Activated naive CD8-positive, alpha-beta T cell treated with anti-CD3 and anti-CD28 coated beads, Interleukin-2, amount 10 ng/mL, durations not matched to agents 7 days and 5 days (primary cell): Measurements from ENCODE around the gene TNK2. TPM values are rescaled to one million over a fixed set of nuclear protein-coding genes. Genes with fewer than 3 reads are reported as not detected.
A peak's percentile ranks its signal among the peaks of the same experiment; 100 is the strongest.

Experiments
- ATAC-seq: fragments of 150-1000 bp; cut with Tn5 transposase; one replicate; pipeline ENCODE4 v1.10.0; 2021; ENCODE audit warnings: low read depth, moderate library complexity
- POLR2A ChIA-PET: fragments of 350-600 bp; sonication (Branson Sonifier 250); formaldehyde crosslinking; loops from one replicate; lab custom pipeline; 2021; ENCODE audit warnings: antibody characterized with exemption; lab: Charles Lee
- DNase-seq: peaks from one replicate; pipeline ENCODE4 v3.0.0; 2021
- H3K27ac Mint-ChIP-seq: one replicate; pipeline ENCODE4 v1.8.0; 2022; ENCODE audit warnings: mild to moderate bottlenecking, mixed read lengths
- H3K27me3 Mint-ChIP-seq: one replicate; pipeline ENCODE4 v1.8.0; 2022; ENCODE audit warnings: mild to moderate bottlenecking, moderate library complexity, mixed read lengths
- H3K36me3 Mint-ChIP-seq: one replicate; pipeline ENCODE4 v1.8.0; 2021; ENCODE audit warnings: mild to moderate bottlenecking, mixed read lengths
- H3K4me1 Mint-ChIP-seq: one replicate; pipeline ENCODE4 v1.8.0; 2021; ENCODE audit warnings: mixed read lengths
- H3K4me3 Mint-ChIP-seq: one replicate; pipeline ENCODE4 v1.8.0; 2022; ENCODE audit warnings: mild to moderate bottlenecking, moderate library complexity, mixed read lengths
- H3K9me3 Mint-ChIP-seq: one replicate; pipeline ENCODE4 v1.8.0; 2021; ENCODE audit warnings: mixed read lengths
- total RNA-seq, 2 experiments: library from RNA; stranded (reverse); gene quantifications; one replicate each; pipeline ENCODE4 v1.2.3, GENCODE V29; 2021

Gene TNK2
- total RNA-seq, 2 experiments from 2014 or later: 136 to 166 TPM

DNA sequence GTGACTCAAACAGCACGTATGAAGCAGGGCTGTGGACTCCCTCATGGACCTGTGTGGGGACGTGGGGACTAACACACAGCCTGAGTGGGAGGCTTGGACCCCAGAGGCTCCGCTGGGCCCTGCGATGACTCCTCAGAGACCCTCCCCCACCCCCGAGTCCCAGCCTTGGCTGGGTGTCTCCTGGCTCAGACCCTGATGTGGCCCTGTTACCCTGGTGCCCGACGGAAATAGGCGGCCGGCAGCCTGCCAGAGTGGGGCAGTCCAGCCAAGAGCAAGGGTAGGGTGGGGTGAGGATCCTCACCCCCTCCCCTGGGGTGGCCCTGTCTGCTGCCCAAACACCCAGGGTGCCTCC lies 15.3 kb downstream of the TNK2 start:
- no peak for DNase-seq
- Mint-ChIP-seq H3K27ac (no peak overlapping the region), H3K36me3 (peaks cover 4% of the 10 kb centered on the region), H3K9me3 (no peaks in the 10 kb centered on the region), H3K27me3 (no peaks in the 10 kb centered on the region), H3K4me1 (peaks cover 25% of the 10 kb centered on the region), H3K4me3 (no peak overlapping the region)
- no peak for ATAC-seq
- POLR2A ChIA-PET: interaction anchor here (10.0 kb wide), 1 partner anchor 14 kb away, joined by 172 read pairs; the partner anchor contains the start of gene TNK2

GRCh38 chr3:195892105-195893043 lies 16.0 kb downstream of the TNK2 start:
- ATAC-seq (no peak), DNase-seq (no peak)
- POLR2A ChIA-PET: interaction anchor here (1.5 to 10.0 kb wide), 2 partner anchors 8 to 15 kb away, joined by 5 to 172 read pairs; partner anchors contain the start of gene TNK2
- Mint-ChIP-seq H3K4me3 (no peak overlapping the region), H3K9me3 (no peaks in the 10 kb centered on the region), H3K36me3 (peaks cover 8% of the 10 kb centered on the region), H3K4me1 (peaks cover 22% of the 10 kb centered on the region), H3K27me3 (no peaks in the 10 kb centered on the region), H3K27ac (no peak overlapping the region)

GRCh38 chr3:195891431-195892104 lies 16.8 kb downstream of the TNK2 start:
- H3K4me3 Mint-ChIP-seq: no peak overlapping the region
- no peaks in the 10 kb centered on the region for H3K27me3 Mint-ChIP-seq
- no peak overlapping the region for H3K27ac Mint-ChIP-seq
- DNase-seq (no peak), ATAC-seq (no peak)
- peaks cover 15% of the 10 kb centered on the region for H3K4me1 Mint-ChIP-seq
- no peaks in the 10 kb centered on the region for H3K9me3 Mint-ChIP-seq
- POLR2A ChIA-PET: interaction anchor here (1.5 to 10.0 kb wide), 2 partner anchors 9 to 16 kb away, joined by 5 to 172 read pairs; partner anchors contain the start of gene TNK2
- H3K36me3 Mint-ChIP-seq: peaks cover 8% of the 10 kb centered on the region

DNA sequence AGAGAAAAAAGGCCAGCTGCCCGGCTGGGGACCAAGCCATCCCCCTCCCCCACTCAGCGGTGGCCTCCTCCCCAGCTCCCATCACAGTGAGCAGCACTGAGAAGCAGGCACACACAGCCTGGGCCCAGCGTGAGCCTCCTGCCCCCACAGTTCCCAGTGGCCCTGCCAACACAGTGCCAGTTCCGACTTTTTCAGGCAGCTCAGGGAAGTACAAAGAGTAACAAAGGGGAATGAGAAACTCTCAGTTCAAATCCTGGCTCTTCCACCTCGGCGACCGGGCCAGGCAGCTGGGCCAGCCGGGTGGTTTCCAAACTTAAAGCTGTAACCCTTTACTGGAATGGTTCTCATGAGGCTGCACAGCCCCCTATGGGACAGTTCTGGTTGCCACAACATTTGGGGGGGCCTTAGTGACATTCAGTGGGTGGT lies 18.5 kb downstream of the TNK2 start:
- Mint-ChIP-seq H3K4me1 (peaks cover 10% of the 10 kb centered on the region), H3K27ac (no peak overlapping the region), H3K36me3 (peaks cover 8% of the 10 kb centered on the region), H3K9me3 (no peaks in the 10 kb centered on the region), H3K27me3 (no peaks in the 10 kb centered on the region), H3K4me3 (no peak overlapping the region)
- ATAC-seq: no peak
- no peak for DNase-seq
- POLR2A ChIA-PET: interaction anchor here (0.6 kb wide), 1 partner anchor 593 kb away, joined by 4 read pairs; no protein-coding TSS in a partner anchor

DNA sequence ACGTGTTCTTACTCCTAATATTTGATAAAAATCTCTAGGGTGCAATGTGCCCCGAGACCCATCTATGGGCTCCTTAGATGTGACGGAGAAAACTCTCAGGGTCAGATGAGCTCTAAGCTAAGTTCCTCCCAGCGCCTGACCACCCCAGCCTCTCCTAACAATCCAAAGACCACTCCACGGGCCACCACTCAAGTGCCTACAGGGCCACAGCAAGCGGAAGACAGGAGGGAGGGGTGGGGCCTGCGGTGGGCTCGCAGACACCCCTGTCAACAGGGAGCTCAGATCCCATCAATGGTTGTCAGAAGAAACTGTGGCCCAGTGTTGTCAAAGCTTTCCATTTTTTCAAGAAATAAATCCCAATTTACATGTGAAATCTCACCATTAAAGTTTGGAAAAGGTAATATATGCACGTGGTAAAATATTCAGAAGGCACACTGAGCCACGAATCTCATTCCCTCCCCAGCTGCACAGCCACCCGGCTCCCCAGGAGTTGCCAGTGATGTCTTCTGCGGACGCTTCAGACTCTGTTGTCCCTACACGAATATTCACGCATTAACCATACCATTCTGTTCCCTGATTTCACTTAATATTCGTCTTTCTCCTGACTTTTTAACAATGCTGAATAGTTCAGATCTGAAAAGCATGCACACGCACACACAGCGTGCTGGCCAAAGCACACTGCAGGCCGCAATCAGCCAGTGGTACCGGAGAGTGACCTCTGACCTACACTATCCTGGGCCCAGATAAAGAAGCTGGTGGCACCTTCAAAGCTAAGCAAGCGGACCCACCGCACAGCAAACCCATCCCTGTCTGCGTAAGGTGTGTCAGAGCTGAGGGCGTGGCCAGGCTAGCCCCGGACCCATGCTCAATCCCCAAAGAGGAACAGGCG lies 19.1 kb downstream of the TNK2 start:
- no peak overlapping the region for H3K4me3 Mint-ChIP-seq
- H3K27ac Mint-ChIP-seq: peak overlapping the region; percentile 24
- no peaks in the 10 kb centered on the region for H3K9me3 Mint-ChIP-seq
- ATAC-seq (no peak), DNase-seq (no peak)
- peaks cover 8% of the 10 kb centered on the region for H3K36me3 Mint-ChIP-seq
- H3K27me3 Mint-ChIP-seq: no peaks in the 10 kb centered on the region
- peaks cover 5% of the 10 kb centered on the region for H3K4me1 Mint-ChIP-seq
- POLR2A ChIA-PET: interaction anchor here (0.6 kb wide), 1 partner anchor 594 kb away, joined by 4 read pairs; no protein-coding TSS in a partner anchor

GRCh38 chr3:195888311-195888761 lies 20.0 kb downstream of the TNK2 start:
- no peaks in the 10 kb centered on the region for H3K27me3 Mint-ChIP-seq
- H3K4me1 Mint-ChIP-seq: peaks cover 5% of the 10 kb centered on the region
- H3K9me3 Mint-ChIP-seq: no peaks in the 10 kb centered on the region
- H3K4me3 Mint-ChIP-seq: no peak overlapping the region
- POLR2A ChIA-PET: no interaction called here
- no peak overlapping the region for H3K27ac Mint-ChIP-seq
- H3K36me3 Mint-ChIP-seq: peaks cover 11% of the 10 kb centered on the region
- DNase-seq: no peak
- no peak for ATAC-seq

GRCh38 chr3:195887670-195888069 lies 20.7 kb downstream of the TNK2 start:
- ATAC-seq (no peak), DNase-seq (no peak)
- Mint-ChIP-seq H3K27me3 (no peaks in the 10 kb centered on the region), H3K9me3 (no peaks in the 10 kb centered on the region), H3K4me1 (peaks cover 5% of the 10 kb centered on the region), H3K36me3 (peaks cover 12% of the 10 kb centered on the region), H3K4me3 (no peak overlapping the region), H3K27ac (no peak overlapping the region)
- POLR2A ChIA-PET: interaction anchor here (0.7 kb wide), 1 partner anchor 16 kb away, joined by 3 read pairs; no protein-coding TSS in a partner anchor

DNA sequence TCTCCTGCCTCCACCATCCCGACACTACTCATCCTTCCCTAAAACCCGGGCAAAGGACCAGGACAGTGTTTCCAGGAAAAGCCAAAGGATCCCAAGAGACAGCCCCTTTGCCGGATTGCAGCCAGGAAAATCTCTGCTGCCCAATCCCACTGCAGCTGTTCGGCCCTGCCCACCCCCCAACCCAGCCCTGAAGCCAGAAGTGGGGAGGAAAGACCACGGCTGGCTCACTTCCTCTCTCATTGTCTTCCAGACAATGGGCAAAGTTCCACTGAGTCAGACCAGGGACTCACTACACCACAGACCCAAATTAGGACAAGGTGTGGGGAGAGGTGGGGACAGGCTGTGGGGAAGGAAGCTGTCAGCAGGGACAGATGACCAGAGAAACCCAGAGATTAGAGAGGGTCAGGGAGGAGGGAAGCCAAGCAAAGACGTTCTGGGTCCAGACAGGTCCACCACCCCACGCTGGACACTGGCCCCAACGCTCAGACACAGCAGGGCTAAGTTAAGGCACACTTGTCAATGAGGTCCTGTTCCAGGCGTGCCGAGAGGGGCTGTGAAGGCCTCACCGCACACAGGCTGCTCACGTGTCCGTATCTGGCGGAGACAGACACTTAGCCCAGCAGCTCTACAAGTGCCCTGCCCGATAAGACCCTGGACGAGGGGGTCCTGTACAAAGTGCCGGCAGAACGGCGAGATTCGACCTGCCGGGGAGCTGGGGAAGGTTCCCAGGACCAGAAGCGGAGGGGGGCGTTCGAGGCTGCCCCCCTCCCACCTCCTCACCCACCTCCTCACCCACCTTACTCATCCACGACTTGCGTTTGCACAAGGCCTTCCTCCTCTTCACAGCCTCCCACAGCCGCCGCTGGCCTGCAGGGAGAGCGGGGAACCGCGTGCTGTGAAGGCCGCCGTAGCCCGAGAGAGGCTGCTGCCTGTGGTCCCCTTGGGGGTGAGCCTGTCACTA lies 21.9 kb downstream of the TNK2 start:
- Mint-ChIP-seq H3K36me3 (peaks cover 12% of the 10 kb centered on the region), H3K4me1 (peaks cover 5% of the 10 kb centered on the region), H3K4me3 (no peak overlapping the region), H3K27me3 (no peaks in the 10 kb centered on the region), H3K27ac (peak overlapping the region; percentile 42), H3K9me3 (no peaks in the 10 kb centered on the region)
- no peak for DNase-seq
- POLR2A ChIA-PET: interaction anchor here (0.7 kb wide), 1 partner anchor 15 kb away, joined by 3 read pairs; no protein-coding TSS in a partner anchor
- no peak for ATAC-seq

DNA sequence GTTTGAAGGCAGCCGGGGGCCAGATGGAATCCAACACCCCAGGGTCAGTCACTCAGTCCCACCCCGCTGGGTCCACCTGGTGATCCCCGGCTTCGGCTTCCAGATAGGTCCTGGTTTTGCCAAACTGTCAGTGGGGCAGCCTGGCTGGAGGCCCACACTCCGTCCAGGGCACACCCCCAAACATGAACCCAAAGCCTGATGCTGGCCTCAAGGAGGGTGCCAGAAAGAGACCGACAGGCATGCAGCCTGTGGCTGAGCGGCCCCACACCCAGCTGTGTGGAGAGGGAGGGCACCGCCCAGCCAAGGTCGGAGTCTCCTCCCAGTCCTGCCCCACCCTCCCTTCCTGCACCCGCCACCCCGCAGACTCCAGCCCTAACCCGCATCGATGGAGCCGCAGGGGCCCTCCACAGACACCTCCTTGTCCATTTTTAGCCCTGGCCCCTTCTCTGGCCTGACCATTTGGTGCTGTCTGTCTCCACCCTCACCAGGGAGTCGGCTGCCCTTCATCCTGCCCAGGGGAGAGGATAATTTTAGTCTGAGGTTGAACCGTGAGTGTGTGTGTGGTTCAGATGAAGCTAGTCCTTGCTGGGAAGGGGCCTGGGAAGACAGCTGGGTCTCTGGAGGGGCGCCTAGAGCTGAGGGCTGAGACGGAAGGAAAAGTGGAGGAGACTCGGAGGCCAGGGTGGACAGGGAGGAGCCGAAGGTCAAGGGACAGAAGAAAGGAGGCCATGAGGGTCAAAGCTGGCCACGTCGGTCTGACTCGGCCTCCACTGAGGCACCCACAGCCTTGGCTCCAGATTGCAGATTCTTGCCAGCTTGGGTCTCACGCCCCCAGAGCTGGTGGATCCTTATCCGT lies 23.1 kb downstream of the TNK2 start:
- Mint-ChIP-seq H3K27me3 (no peaks in the 10 kb centered on the region), H3K9me3 (no peaks in the 10 kb centered on the region), H3K4me3 (no peak overlapping the region), H3K27ac (peak overlapping the region; percentile 42), H3K4me1 (peaks cover 5% of the 10 kb centered on the region), H3K36me3 (peaks cover 12% of the 10 kb centered on the region)
- ATAC-seq (no peak), DNase-seq (no peak)
- POLR2A ChIA-PET: no interaction called here

DNA sequence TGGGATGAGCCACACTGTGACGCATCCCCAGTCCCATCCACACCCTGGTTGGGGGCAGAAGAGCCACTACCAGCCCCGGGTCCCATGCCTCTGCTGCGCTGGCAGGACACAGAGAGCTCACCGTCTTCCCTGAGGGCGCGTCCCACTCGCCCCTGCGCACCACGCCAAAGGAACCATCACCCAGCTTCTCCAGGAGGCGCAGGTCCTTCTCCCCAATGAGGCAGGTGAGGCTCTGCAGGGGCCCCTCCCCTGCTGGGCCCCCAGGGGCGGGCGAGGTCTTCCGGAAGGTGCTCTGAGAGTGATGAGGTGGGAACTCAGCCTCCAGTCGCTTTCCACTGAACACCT lies 23.7 kb downstream of the TNK2 start:
- no peak overlapping the region for H3K27ac Mint-ChIP-seq
- H3K27me3 Mint-ChIP-seq: no peaks in the 10 kb centered on the region
- ATAC-seq (no peak), DNase-seq (no peak)
- H3K36me3 Mint-ChIP-seq: peaks cover 12% of the 10 kb centered on the region
- H3K4me3 Mint-ChIP-seq: no peak overlapping the region
- H3K4me1 Mint-ChIP-seq: peaks cover 5% of the 10 kb centered on the region
- POLR2A ChIA-PET: no interaction called here
- no peaks in the 10 kb centered on the region for H3K9me3 Mint-ChIP-seq

DNA sequence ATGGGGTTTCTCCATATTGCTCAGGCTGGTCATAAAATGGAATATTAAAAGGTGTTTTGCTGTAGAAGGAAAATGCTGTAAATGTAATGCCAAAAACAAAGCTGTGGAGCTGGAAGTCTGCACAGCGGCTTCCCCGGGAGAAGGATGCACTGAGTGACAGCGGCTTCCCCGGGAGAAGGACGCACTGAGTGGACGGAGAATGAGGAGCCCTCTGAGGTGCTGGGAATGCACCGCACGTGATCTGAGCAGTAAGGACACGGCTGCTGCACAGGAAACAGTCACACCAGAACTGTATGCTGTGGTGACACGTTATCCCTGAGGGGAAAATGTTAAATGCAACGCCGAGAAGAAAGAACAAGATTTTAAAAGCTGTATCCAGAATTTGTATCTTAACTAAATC lies 24.6 kb downstream of the TNK2 start:
- Mint-ChIP-seq H3K27ac (no peak overlapping the region), H3K27me3 (no peaks in the 10 kb centered on the region), H3K4me1 (peaks cover 4% of the 10 kb centered on the region), H3K36me3 (peaks cover 15% of the 10 kb centered on the region), H3K9me3 (no peaks in the 10 kb centered on the region), H3K4me3 (no peak overlapping the region)
- DNase-seq: no peak
- ATAC-seq: no peak
- POLR2A ChIA-PET: no interaction called here
